Mucosa of gallbladder (tissue), 1 donor: ENCODE results near the gene ARF1. TPM values are rescaled to one million over a fixed set of nuclear protein-coding genes. Genes with fewer than 3 reads are reported as not detected.
A peak's percentile ranks its signal among the peaks of the same experiment; 100 is the strongest.

ENCODE experiments used
- DNase-seq: peaks from one replicate; pipeline ENCODE4 v3.0.0-alpha.2; 2020; ENCODE audit warnings: low spot score
- total RNA-seq: library from RNA; stranded (reverse); gene quantifications from one replicate; pipeline ENCODE4 v1.2.1, GENCODE V29; 2021
- donor health status: DM: no; HTN: no; CAD: no.

ARF1 gene
- total RNA-seq, 1 donor from 2014 or later = 419 TPM

GRCh38 chr1:228122921-228123441 is 40.5 kb downstream of the ARF1 start:
- no peak for DNase-seq

DNA sequence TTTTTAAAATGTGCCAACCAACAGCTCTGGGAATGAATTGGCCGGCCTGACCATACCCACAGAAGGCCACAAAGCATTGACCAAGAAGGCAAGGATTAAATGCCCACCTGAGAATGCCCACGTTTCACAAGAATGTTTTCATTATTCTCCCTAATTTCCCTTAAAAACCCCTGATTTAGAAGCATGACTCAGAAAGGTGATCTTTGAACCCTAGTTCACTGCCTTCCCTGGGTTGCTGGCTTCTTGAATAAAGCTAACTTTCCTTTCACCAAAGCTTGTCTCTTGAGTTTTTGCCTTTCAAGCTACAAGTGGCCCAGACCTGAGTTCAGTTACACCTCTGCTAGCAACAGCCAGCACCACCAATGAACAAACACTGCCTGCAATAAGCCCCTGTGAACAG is 41.0 kb downstream of the ARF1 start:
- DNase-seq = no peak

- no peak for DNase-seq
Observed at GRCh38 chr1:228125185-228125584, 42.7 kb downstream of the ARF1 start.

- DNase-seq = no peak
Observed at GRCh38 chr1:228131766-228132165, 49.3 kb downstream of the ARF1 start.

GRCh38 chr1:228134591-228134990 is 52.1 kb downstream of the ARF1 start:
- DNase-seq = no peak

DNA sequence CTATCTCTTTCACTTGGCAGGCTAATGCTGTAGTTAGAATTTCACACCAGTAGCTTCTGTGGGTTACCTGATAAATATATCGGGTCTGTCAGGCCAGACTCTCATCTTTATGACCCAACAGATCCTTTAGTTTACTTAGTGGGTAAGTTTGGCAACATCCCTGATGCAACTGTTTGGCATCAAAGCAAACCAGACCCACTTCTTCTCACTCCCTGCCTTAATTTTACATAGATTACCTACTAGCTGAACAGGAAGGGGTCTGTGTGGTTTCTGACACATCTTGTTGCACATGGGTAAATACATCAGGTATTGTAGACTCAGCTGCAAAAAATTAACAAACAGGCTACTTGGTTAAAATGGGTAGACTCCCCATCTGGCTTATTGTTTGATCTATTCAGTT is 54.4 kb downstream of the ARF1 start:
- DNase-seq = no peak

DNA sequence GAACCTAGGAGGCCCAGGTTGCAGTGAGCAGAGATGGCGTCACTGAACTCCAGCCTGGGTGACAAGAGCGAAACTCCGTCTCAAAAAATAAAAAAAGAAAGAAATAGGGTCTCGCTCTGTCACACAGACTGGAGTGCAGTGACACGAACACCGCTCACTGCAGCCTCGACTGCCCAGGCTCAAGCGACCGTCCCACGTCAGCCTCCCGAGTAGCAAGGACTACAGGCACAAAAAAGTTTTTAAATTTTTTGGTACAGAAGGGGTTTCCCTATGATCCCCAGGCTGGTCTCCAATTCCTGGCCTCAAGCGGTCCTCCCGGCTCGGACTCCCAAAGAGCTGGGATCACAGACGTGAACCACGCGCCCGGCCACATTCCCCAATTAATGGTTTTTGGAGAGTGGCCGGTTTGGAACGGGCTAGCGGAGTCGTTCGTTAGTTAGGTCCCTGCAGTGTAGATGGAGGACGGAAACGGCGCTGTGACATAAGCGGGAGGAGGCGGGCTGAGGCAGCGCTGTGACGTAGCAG is 57.0 kb downstream of the ARF1 start:
- DNase-seq = no peak

GRCh38 chr1:228139931-228140723 is 57.6 kb downstream of the ARF1 start, which contains the start of gene GUK1:
GUK1 (plus strand) TSS chr1:228140279; CDS start chr1:228140303, 24 bp downstream.
- DNase-seq = peak; percentile 100

DNA sequence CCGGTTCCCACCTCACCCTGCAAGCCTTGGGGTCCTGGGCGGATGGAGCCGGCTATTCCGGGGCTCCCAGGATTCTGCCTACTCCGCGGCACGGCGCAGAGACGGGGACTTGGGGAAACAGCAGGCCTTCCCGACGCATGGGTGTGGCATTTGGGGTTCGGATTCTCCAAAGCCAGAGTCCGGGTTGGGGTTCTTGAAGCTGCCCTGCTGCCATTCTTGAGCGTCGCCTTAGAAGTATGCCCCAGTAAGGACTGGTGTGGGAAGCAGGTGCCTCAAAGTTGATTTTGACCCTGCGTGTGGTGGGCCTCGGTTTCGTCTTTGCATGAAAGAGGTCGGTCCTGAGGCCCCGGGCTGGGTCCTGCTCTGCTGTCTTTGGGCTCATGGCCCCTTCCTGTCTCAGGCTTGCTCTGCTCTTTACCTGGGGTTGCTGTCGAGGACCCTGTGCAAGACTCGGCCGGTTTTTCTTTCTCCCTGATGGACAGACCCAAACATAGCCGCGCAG is 58.3 kb downstream of the ARF1 start:
- DNase-seq = no peak

GRCh38 chr1:228141226-228142044 is 58.9 kb downstream of the ARF1 start:
- no peak for DNase-seq

DNA sequence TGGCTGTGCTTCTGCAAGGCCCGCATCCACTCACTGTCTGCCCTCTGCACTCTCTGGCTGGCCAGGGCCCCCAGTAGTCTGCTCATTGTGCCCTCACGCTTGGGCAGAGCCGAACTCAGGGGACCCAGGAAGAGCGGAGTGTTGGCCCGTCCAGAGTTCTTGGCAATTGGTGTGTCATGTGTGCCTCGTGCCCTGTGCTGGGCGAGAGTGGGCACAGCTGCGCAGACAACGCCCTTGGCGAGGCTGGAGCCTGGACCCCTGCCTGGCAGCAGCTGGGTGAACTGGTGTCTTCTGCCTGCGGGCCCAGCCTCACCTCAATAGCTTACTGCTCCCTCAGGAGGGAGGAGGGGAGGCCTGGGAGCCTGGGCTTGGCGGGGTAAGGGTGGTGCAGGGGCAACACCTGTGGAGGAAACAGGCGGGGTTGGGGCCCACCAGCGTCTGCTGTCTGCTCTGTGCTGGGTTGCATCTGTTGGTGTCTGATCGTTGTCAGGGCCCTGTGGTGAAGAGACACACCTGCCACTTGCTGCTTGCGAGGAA is 59.7 kb downstream of the ARF1 start:
- DNase-seq = no peak

DNA sequence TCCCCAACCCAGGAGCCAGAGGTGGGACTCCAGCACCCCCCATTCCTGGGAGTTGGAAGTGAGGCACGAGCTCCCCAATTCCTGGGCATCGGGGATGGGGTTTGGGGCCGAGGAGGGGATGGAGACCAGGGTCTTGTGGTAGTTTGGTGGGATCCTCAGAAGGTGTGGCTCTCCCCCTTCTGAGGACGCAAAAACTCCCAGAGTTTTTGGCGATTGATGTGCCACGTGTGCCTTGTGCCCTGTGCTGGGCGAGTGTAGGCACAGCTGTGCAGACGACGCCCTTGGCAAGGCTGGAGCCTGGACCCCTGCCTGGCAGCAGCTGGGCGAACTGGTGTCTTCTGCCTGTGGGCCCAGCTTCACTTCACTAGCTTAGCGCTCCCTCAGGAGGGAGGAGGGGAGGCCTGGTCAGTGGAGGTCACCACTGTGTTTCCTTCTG is 60.2 kb downstream of the ARF1 start:
- no peak for DNase-seq

DNA sequence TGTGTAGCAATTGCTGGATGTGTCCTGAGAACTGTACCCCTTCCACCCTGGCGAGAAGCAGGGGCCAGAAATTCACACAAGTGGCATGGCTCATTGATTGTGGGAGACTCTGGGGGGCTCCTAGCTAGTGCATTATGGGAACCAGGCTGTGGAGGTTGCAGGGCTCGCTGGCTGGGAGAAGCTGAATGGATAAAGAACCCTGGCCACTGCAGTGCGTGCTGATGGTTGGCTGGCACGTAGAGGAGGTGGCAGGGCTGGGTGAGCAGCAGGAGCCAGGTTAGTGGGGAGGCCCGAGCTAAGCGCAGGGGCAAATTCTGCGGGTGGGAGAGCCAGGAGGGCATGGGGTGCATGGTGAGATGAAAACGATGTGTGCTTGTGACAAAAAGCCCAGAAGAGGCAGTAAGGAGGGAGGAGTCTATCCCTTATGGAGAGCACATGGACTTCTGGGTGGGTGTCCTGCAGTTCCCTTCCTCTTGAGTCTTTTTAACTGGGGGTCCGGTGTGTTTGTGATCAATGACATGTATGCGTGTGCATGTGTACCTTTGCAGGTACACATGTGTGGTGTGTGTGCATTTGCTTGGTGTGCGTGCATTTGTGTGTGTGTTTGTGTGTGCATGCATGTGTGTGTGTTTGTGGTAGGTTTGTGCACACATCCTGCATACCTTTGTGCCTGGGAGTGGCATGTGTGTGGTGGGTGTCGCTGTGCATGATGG is 61.1 kb downstream of the ARF1 start:
- no peak for DNase-seq

GRCh38 chr1:228144193-228144992 is 61.9 kb downstream of the ARF1 start:
- DNase-seq = no peak

GRCh38 chr1:228144993-228145343 is 62.5 kb downstream of the ARF1 start:
- no peak for DNase-seq

- DNase-seq = no peak
Observed at GRCh38 chr1:228145463-228146416, 63.2 kb downstream of the ARF1 start.

GRCh38 chr1:228146417-228147150 is 64.1 kb downstream of the ARF1 start:
- no peak for DNase-seq

DNA sequence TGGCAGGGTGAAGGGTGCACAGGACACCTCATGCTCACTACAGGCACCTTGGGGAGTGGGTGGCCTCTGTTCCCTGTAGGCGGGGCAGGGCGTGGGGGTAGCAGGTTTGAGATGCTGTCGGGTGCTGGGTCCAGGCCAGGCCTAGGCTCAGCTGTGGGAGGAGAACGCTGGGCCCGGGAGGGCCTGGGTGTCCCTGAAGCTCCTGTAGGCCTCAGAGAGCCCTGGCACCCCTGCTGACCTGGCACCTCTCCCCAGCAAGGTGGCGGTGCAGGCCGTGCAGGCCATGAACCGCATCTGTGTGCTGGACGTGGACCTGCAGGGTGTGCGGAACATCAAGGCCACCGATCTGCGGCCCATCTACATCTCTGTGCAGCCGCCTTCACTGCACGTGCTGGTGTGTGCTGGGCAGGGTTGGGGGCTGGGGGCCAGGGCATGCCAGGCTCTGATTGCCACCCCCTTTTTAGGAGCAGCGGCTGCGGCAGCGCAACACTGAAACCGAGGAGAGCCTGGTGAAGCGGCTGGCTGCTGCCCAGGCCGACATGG is 64.7 kb downstream of the ARF1 start:
- no peak for DNase-seq
